Uterus (tissue), 4 donors: ENCODE measurements around the gene SORCS3. TPM values are rescaled to one million over a fixed set of nuclear protein-coding genes. Genes with fewer than 3 reads are reported as not detected.

ENCODE experiments used
- DNase-seq, 2 donors: peaks; one replicate each; pipeline ENCODE4 v3.0.0-alpha.2; 2019 to 2020
- H3K27ac ChIP-seq, 2 donors: fragments of 200-600 bp; sonication (generic); 1 replicate in 1 of 2; 2 replicates in 1 of 2; pipeline ENCODE4 v1.5.1; 2016 to 2018
- H3K27me3 ChIP-seq, 2 donors: fragments of 200-600 bp; sonication (generic); one replicate each; pipeline ENCODE4 v1.5.1; 2018 to 2019; ENCODE audit warnings: control low read depth in 1 of 2
- H3K36me3 ChIP-seq, 2 donors: fragments of 200-600 bp; sonication (generic); one replicate each; pipeline ENCODE4 v1.5.1; 2019; ENCODE audit warnings: control low read depth in 1 of 2
- H3K4me1 ChIP-seq, 2 donors: fragments of 200-600 bp; sonication (generic); one replicate each; pipeline ENCODE4 v1.5.1; 2018 to 2019; ENCODE audit warnings: control low read depth in 1 of 2
- H3K4me3 ChIP-seq, 2 donors: fragments of 200-600 bp; sonication (generic); 1 replicate in 1 of 2; 2 replicates in 1 of 2; pipeline ENCODE4 v1.5.1; 2018 to 2019; ENCODE audit warnings: mild to moderate bottlenecking in 1 of 2
- H3K9me3 ChIP-seq, 2 donors: fragments of 200-600 bp; sonication (generic); one replicate each; pipeline ENCODE4 v1.5.1; 2019; ENCODE audit warnings: control low read depth in 1 of 2
- POLR2A ChIP-seq, 2 donors: fragments of 450-650 bp; IDR thresholded peaks; one replicate each; pipeline ENCODE4 v1.6.1; 2016; ENCODE audit warnings: antibody characterized with exemption in 2 of 2, mild to moderate bottlenecking in 1 of 2, moderate library complexity in 1 of 2
- intact Hi-C: fragments of 100-400 bp; cut with DNase I; formaldehyde crosslinking; loops from one replicate; pipeline ENCODE4 v1.15.1; 2023; ENCODE audit warnings: low total_unique reads
- total RNA-seq, 4 donors: library from RNA; depleted of rRNA in 3 of 4; stranded (reverse); fragments of >200 nt in 3 of 4; gene quantifications; one replicate each; pipeline versions ENCODE4 v1.1.0 to v1.2.4, GENCODE V29; 2014 to 2023
- TF ChIP-seq, protein P1 (sequence below), 4 experiments: fragments of 200-600 bp in 2 of 4; fragments of 450-650 bp in 2 of 4; sonication (generic) in 2 of 4; IDR thresholded peaks; one replicate each; pipeline ENCODE4 v1.5.1; 2016 to 2019; ENCODE audit warnings: antibody characterized with exemption in 4 of 4, mild to moderate bottlenecking in 2 of 4, moderate library complexity in 1 of 4
- donor health status: DM: yes; HTN: yes; CAD: no.

SORCS3 gene
- total RNA-seq, 4 donors from 2014 or later, result 0.77 to 2.4 TPM; not detected in 2

DNA sequence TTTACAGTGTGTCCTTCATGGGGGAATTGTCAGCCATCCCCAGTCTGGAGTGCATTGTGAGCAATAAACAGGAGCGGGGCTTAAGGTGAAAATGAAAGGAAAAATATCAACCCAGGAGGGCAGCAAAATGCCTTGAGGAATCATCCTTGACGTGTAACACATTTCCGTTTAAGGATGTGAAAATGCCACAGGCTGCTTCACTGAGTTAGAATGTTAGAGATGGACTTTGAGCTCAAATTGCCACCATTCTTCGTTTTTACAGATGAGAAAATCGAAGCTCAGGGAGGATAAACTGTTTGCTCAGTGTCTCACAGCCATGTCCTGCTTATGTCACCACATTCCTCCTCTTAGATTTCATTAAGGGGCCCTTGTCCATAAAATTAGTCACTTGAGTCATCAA is 23.1 kb downstream of the SORCS3 start:
- Histone ChIP-seq H3K4me1 (no peaks in the 10 kb centered on the region), H3K36me3 (no peaks in the 10 kb centered on the region), H3K4me3 (no peak overlapping the region), H3K9me3 (no peaks in the 10 kb centered on the region), H3K27me3 (no peaks in the 10 kb centered on the region), H3K27ac (no peak overlapping the region)
- TF ChIP-seq, protein P1, sequence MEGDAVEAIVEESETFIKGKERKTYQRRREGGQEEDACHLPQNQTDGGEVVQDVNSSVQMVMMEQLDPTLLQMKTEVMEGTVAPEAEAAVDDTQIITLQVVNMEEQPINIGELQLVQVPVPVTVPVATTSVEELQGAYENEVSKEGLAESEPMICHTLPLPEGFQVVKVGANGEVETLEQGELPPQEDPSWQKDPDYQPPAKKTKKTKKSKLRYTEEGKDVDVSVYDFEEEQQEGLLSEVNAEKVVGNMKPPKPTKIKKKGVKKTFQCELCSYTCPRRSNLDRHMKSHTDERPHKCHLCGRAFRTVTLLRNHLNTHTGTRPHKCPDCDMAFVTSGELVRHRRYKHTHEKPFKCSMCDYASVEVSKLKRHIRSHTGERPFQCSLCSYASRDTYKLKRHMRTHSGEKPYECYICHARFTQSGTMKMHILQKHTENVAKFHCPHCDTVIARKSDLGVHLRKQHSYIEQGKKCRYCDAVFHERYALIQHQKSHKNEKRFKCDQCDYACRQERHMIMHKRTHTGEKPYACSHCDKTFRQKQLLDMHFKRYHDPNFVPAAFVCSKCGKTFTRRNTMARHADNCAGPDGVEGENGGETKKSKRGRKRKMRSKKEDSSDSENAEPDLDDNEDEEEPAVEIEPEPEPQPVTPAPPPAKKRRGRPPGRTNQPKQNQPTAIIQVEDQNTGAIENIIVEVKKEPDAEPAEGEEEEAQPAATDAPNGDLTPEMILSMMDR (IDR thresholded peaks at IDR 0.05), result no peak
- no peak for TF ChIP-seq POLR2A (IDR thresholded peaks at IDR 0.05)
- intact Hi-C loops, result no loop called here
- DNase-seq, result no peak

DNA sequence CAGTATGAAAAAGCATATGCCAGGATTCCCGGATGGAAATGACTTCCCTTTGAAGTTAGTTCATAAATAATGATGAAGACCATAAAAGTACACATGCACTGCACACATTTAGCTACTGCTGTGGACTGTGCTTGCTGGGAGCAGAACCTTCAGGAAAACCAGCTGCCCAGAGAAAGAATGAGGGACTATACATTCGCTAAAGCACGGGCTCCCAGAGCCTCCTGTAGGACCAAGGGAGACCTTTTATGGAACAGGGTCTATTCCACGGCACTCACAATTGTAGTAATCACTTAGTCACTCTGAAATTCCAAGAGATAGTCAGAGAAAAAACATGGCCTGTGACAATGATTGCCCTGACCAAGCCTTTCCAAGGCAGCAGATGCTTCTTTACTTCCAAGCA is 24.1 kb downstream of the SORCS3 start:
- Histone ChIP-seq H3K9me3 (no peaks in the 10 kb centered on the region), H3K36me3 (no peaks in the 10 kb centered on the region), H3K27ac (no peak overlapping the region), H3K4me3 (no peak overlapping the region), H3K4me1 (no peaks in the 10 kb centered on the region), H3K27me3 (no peaks in the 10 kb centered on the region)
- DNase-seq, result no peak
- intact Hi-C loops, result no loop called here
- no peak for TF ChIP-seq POLR2A (IDR thresholded peaks at IDR 0.05)
- TF ChIP-seq, protein P1 (IDR thresholded peaks at IDR 0.05), result no peak

DNA sequence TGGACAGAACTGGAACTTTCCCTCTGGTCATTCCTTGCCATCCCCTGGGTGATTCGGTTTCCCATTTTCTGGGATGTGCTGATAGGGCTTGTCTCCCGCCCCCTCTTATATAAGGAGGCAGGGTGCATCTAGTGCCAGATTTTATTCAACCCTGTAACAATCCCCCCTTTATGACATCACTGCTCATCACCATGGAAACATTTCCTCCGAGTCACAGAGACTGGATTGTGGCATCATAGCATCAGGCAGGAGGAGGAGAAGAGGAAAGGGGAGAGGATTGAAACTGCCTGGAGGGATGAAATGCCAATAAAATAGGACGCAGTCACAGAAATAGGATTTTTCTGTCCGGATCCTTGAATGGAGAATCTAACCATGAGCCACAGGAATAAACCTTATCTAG is 25.0 kb downstream of the SORCS3 start:
- Histone ChIP-seq H3K4me3 (no peak overlapping the region), H3K27me3 (no peaks in the 10 kb centered on the region), H3K27ac (no peak overlapping the region), H3K4me1 (no peaks in the 10 kb centered on the region), H3K9me3 (peaks cover 0 to 2% of the 10 kb centered on the region in 2 donors), H3K36me3 (no peaks in the 10 kb centered on the region)
- TF ChIP-seq, protein P1 (IDR thresholded peaks at IDR 0.05), result no peak
- no peak for TF ChIP-seq POLR2A (IDR thresholded peaks at IDR 0.05)
- no peak for DNase-seq
- intact Hi-C loops, result no loop called here

DNA sequence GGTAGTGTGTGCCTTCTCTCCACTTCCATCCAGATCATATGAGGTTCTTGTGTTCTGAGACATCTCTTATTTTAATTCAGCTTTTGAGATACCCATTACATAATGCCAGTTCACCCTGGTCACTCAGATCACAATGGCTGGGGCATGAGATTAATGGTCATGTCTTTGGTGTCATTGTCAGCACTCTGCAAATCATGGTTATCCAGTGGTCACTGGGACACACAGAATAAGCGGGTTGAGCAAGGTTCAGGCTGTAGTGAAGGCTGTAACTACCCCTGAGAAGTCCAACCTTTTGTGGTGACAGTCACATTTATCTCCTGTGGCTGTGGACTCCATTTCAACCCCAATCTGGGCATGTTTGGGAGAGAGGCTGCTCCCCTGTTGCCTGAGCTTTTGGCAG is 35.8 kb downstream of the SORCS3 start:
- no peak for TF ChIP-seq POLR2A (IDR thresholded peaks at IDR 0.05)
- TF ChIP-seq, protein P1 (IDR thresholded peaks at IDR 0.05), result no peak
- H3K27ac ChIP-seq, result no peak overlapping the region
- intact Hi-C loops, result no loop called here
- no peaks in the 10 kb centered on the region for H3K27me3 ChIP-seq
- no peaks in the 10 kb centered on the region for H3K4me1 ChIP-seq
- H3K9me3 ChIP-seq, result no peaks in the 10 kb centered on the region
- DNase-seq, result no peak
- no peak overlapping the region for H3K4me3 ChIP-seq
- no peaks in the 10 kb centered on the region for H3K36me3 ChIP-seq

DNA sequence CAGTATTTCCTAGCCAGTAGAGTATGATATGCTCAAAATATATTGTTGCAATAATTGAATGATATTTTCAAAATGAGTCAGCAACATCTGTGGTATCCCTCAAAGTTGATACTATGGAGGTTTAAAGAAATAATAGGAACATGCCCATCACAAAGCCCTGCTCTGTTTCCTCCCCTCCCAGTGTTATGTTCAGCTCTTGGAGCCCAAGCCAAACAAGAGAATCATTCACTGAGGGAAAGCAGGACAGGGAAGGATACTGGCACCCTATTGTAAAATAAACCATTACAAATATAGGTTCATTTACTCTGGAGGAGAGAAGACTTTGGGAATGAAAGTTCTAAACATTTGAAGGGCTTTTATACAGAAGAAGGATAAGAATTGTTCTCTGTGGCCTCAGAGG is 37.6 kb downstream of the SORCS3 start:
- intact Hi-C loops, result no loop called here
- no peak overlapping the region for H3K27ac ChIP-seq
- no peaks in the 10 kb centered on the region for H3K4me1 ChIP-seq
- TF ChIP-seq, protein P1 (IDR thresholded peaks at IDR 0.05), result no peak
- TF ChIP-seq POLR2A (IDR thresholded peaks at IDR 0.05), result no peak
- no peaks in the 10 kb centered on the region for H3K36me3 ChIP-seq
- DNase-seq, result no peak
- H3K4me3 ChIP-seq, result no peak overlapping the region
- H3K9me3 ChIP-seq, result no peaks in the 10 kb centered on the region
- no peaks in the 10 kb centered on the region for H3K27me3 ChIP-seq
